Endothelial cell (in vitro differentiated cells): ENCODE data around the gene CSNK1G3. TPM values are rescaled to one million over a fixed set of nuclear protein-coding genes. Genes with fewer than 3 reads are reported as not detected.

ENCODE experiments used
- DNase-seq: peaks from one replicate; pipeline ENCODE4 v3.0.0; 2021; ENCODE audit warnings: low spot score
- H3K27ac Mint-ChIP-seq: one replicate; pipeline ENCODE4 v1.8.0; 2021; ENCODE audit warnings: mixed read lengths, inconsistent platforms; ENCODE audit not compliant: unreplicated experiment
- H3K27me3 Mint-ChIP-seq: one replicate; pipeline ENCODE4 v1.8.0; 2021; ENCODE audit warnings: mild to moderate bottlenecking, moderate library complexity, mixed read lengths, inconsistent platforms; ENCODE audit not compliant: unreplicated experiment
- H3K36me3 Mint-ChIP-seq: one replicate; pipeline ENCODE4 v1.8.0; 2021; ENCODE audit warnings: mild to moderate bottlenecking, low read depth, mixed read lengths, inconsistent platforms; ENCODE audit not compliant: unreplicated experiment
- H3K4me1 Mint-ChIP-seq: one replicate; pipeline ENCODE4 v1.8.0; 2021; ENCODE audit warnings: mild to moderate bottlenecking, mixed read lengths, inconsistent platforms; ENCODE audit not compliant: unreplicated experiment
- H3K4me3 Mint-ChIP-seq: one replicate; pipeline ENCODE4 v1.8.0; 2021; ENCODE audit warnings: mild to moderate bottlenecking, mixed read lengths, inconsistent platforms; ENCODE audit not compliant: unreplicated experiment
- H3K9me3 Mint-ChIP-seq: one replicate; pipeline ENCODE4 v1.8.0; 2021; ENCODE audit warnings: mixed read lengths, inconsistent platforms; ENCODE audit not compliant: unreplicated experiment
- CTCF ChIP-seq: fragments of 200-600 bp; sonication (generic); IDR thresholded peaks from one replicate; pipeline ENCODE4 v1.5.0; 2021; ENCODE audit warnings: antibody characterized with exemption; ENCODE audit not compliant: unreplicated experiment
- total RNA-seq: library from RNA; stranded (reverse); fragmentation: NEBNext Ultra II Directional; extraction: Animal tissue kit (Norgen Biotek cat#: 25700); gene quantifications from one replicate; pipeline ENCODE4 v1.2.1, GENCODE V29; 2021; ENCODE audit not compliant: unreplicated experiment

CSNK1G3 gene
- total RNA-seq, 1 donor from 2014 or later, result 55.6 TPM

GRCh38 chr5:123540534-123540933, 28.6 kb downstream of the CSNK1G3 start:
- Mint-ChIP-seq H3K27me3 (peaks cover 1% of the 10 kb centered on the region), H3K27ac (no peak overlapping the region), H3K4me1 (peaks cover 15% of the 10 kb centered on the region), H3K4me3 (no peak overlapping the region), H3K36me3 (no peaks in the 10 kb centered on the region), H3K9me3 (no peaks in the 10 kb centered on the region)
- TF ChIP-seq CTCF, result no peak
- no peak for DNase-seq

- TF ChIP-seq CTCF, result no peak
- peaks cover 10% of the 10 kb centered on the region for H3K4me1 Mint-ChIP-seq
- H3K4me3 Mint-ChIP-seq, result no peak overlapping the region
- no peak for DNase-seq
- no peaks in the 10 kb centered on the region for H3K9me3 Mint-ChIP-seq
- H3K36me3 Mint-ChIP-seq, result no peaks in the 10 kb centered on the region
- peak overlapping the region; percentile 39 for H3K27ac Mint-ChIP-seq
- H3K27me3 Mint-ChIP-seq, result peaks cover 1% of the 10 kb centered on the region
These were observed 31.5 kb downstream of the CSNK1G3 start for GRCh38 chr5:123543438-123543837.

- no peak overlapping the region for H3K27ac Mint-ChIP-seq
These were observed 33.5 kb downstream of the CSNK1G3 start for GRCh38 chr5:123545506-123545905.

GRCh38 chr5:123546657-123547056, 34.7 kb downstream of the CSNK1G3 start:
- H3K4me1 Mint-ChIP-seq, result peaks cover 20% of the 10 kb centered on the region

More at GRCh38 chr5:123545506-123545905, 33.5 kb downstream of the CSNK1G3 start:
- peak; percentile 57 for TF ChIP-seq CTCF
- Mint-ChIP-seq H3K4me1 (peaks cover 20% of the 10 kb centered on the region), H3K36me3 (no peaks in the 10 kb centered on the region), H3K27me3 (peaks cover 1% of the 10 kb centered on the region), H3K9me3 (no peaks in the 10 kb centered on the region), H3K4me3 (no peak overlapping the region)
- DNase-seq, result peak; percentile 14

More at GRCh38 chr5:123546657-123547056, 34.7 kb downstream of the CSNK1G3 start:
- H3K9me3 Mint-ChIP-seq, result no peaks in the 10 kb centered on the region
- H3K36me3 Mint-ChIP-seq, result no peaks in the 10 kb centered on the region
- no peak overlapping the region for H3K4me3 Mint-ChIP-seq
- DNase-seq, result no peak
- no peak for TF ChIP-seq CTCF
- no peak overlapping the region for H3K27ac Mint-ChIP-seq
- H3K27me3 Mint-ChIP-seq, result peaks cover 1% of the 10 kb centered on the region
